ENCODE measurements around the gene GTF3C1. TPM values are rescaled to one million over a fixed set of nuclear protein-coding genes. Genes with fewer than 3 reads are reported as not detected.

The GTF3C1 gene, protein sequence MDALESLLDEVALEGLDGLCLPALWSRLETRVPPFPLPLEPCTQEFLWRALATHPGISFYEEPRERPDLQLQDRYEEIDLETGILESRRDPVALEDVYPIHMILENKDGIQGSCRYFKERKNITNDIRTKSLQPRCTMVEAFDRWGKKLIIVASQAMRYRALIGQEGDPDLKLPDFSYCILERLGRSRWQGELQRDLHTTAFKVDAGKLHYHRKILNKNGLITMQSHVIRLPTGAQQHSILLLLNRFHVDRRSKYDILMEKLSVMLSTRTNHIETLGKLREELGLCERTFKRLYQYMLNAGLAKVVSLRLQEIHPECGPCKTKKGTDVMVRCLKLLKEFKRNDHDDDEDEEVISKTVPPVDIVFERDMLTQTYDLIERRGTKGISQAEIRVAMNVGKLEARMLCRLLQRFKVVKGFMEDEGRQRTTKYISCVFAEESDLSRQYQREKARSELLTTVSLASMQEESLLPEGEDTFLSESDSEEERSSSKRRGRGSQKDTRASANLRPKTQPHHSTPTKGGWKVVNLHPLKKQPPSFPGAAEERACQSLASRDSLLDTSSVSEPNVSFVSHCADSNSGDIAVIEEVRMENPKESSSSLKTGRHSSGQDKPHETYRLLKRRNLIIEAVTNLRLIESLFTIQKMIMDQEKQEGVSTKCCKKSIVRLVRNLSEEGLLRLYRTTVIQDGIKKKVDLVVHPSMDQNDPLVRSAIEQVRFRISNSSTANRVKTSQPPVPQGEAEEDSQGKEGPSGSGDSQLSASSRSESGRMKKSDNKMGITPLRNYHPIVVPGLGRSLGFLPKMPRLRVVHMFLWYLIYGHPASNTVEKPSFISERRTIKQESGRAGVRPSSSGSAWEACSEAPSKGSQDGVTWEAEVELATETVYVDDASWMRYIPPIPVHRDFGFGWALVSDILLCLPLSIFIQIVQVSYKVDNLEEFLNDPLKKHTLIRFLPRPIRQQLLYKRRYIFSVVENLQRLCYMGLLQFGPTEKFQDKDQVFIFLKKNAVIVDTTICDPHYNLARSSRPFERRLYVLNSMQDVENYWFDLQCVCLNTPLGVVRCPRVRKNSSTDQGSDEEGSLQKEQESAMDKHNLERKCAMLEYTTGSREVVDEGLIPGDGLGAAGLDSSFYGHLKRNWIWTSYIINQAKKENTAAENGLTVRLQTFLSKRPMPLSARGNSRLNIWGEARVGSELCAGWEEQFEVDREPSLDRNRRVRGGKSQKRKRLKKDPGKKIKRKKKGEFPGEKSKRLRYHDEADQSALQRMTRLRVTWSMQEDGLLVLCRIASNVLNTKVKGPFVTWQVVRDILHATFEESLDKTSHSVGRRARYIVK (N-terminal part only)
- total RNA-seq (2021; ENCODE audit: unreplicated experiment) (121 TPM), Bru-seq, nascent RNA (percentile 78 among the genes with signal in this experiment), BruChase-seq, experiment 1, labeled RNA remaining after a 2-hour chase (percentile 78 among the genes with signal in this experiment), BruChase-seq, experiment 2, labeled RNA remaining after a 6-hour chase (percentile 88 among the genes with signal in this experiment)
- 103 TPM for polyA plus RNA-seq (2012; ENCODE audit: insufficient read length)
- long read RNA-seq, full-length matches to known transcripts: 38 of 147 reads
- long read RNA-seq, partial matches to known transcripts: 90 of 147 reads
- long read RNA-seq, other reads (novel, unspliced or antisense): 19 of 147 reads

DNA sequence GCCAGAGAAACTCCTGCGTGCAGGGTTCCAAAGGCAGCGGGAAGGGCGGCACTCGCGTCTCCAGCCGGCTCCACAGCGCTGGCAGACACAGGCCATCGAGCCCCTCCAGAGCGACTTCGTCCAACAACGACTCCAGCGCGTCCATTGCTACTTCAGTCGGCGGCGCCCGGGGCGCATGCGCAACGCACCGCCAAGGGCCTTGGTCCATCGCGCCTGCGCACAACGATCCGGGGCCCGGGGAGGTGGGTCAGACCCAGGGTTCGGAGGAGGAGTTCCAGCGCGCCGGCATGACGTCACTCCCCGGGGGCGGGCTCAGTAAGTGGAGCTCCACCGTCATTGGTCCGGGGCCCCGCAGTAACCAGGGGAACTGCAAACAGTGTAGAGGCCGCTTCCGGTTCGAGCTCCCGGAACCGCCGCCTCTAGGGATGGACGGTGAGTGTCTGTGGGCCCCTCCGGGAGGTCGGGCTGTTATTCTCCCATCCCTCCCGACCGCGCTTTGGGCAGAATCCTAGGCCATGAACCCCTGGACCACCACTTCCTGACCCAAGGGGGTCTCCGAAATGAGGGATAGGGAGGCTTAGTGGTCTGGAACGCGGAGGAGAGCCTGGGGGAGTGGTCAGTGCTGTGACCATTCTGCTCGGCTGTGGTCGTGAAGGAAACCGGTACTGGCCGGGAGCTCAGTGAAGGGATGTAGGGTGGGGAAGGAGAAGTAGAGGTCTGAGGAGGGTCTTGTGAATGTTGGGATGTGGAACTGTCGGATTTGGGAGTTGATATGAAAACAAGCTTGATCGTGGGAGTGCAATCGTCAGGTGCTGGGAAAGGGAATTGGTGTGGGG lies at the start of gene GTF3C1, which contains the start of gene KATNIP:
Gene GTF3C1, minus strand, starts transcription at position 168 of the 836 bp plus-strand sequence. Its CDS starts 23 bp downstream, at position 145.
Gene KATNIP, plus strand, starts transcription at position 399 of the 836 bp plus-strand sequence. Its CDS starts 27 bp downstream, at position 426.
- peak within 1 kb of the TSS; percentile 90 to 100 for H3K4me3 ChIP-seq (ENCODE audit: low read depth in 2 of 2, low read length in 2 of 2)
- H3K27ac ChIP-seq (ENCODE audit: low read length): peak within 1 kb of the TSS; percentile 87
- ChIA-PET POLR2A (interaction anchor here (0.6 to 1.3 kb wide), 7 partner anchors 19 to 660 kb away, joined by 3 to 16 read pairs (median 3); no protein-coding TSS in a partner anchor), CTCF (interaction anchor here (0.6 to 0.7 kb wide), 2 partner anchors 318 to 549 kb away, joined by 4 to 10 read pairs; no protein-coding TSS in a partner anchor)
- DNase-seq (ENCODE audit: low read depth, low spot score): peak; percentile 92
- peak; percentile 99 for ATAC-seq
- H3K27me3 ChIP-seq (ENCODE audit: control insufficient read depth, insufficient read depth, low read length): no peaks in the 10 kb centered on the region
- BruUV-seq (replicated peaks): no TSS peak
- intact Hi-C loops (cut with micrococcal nuclease; ENCODE audit: unreplicated experiment) (no loop called here), in situ Hi-C loops (cut with HindIII; ENCODE audit: low pct_unique_long_range_greater_than_20kb, low sequenced_read_pairs) (no loop called here)
- H3K9me3 ChIP-seq (ENCODE audit: control insufficient read depth, insufficient read depth, low read depth, low read length): no peaks in the 10 kb centered on the region
- TF ChIP-seq, protein P1, sequence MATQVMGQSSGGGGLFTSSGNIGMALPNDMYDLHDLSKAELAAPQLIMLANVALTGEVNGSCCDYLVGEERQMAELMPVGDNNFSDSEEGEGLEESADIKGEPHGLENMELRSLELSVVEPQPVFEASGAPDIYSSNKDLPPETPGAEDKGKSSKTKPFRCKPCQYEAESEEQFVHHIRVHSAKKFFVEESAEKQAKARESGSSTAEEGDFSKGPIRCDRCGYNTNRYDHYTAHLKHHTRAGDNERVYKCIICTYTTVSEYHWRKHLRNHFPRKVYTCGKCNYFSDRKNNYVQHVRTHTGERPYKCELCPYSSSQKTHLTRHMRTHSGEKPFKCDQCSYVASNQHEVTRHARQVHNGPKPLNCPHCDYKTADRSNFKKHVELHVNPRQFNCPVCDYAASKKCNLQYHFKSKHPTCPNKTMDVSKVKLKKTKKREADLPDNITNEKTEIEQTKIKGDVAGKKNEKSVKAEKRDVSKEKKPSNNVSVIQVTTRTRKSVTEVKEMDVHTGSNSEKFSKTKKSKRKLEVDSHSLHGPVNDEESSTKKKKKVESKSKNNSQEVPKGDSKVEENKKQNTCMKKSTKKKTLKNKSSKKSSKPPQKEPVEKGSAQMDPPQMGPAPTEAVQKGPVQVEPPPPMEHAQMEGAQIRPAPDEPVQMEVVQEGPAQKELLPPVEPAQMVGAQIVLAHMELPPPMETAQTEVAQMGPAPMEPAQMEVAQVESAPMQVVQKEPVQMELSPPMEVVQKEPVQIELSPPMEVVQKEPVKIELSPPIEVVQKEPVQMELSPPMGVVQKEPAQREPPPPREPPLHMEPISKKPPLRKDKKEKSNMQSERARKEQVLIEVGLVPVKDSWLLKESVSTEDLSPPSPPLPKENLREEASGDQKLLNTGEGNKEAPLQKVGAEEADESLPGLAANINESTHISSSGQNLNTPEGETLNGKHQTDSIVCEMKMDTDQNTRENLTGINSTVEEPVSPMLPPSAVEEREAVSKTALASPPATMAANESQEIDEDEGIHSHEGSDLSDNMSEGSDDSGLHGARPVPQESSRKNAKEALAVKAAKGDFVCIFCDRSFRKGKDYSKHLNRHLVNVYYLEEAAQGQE (IDR thresholded peaks at IDR 0.05; ENCODE audit: insufficient read depth in 1 of 2, low read depth in 2 of 2, low read length in 1 of 2): peak in 1 of 2 experiments; percentile 30; a peak in 1 of 4 replicates
- TF ChIP-seq TCF7L2 (IDR thresholded peaks at IDR 0.05; ENCODE audit: low read depth, low read length): no peak
- TF ChIP-seq SIN3A (IDR thresholded peaks at IDR 0.05; ENCODE audit: borderline replicate concordance, insufficient read depth, low read depth, low read length): peak; percentile 61
- no peak for TF ChIP-seq CTCF (IDR thresholded peaks at IDR 0.05)
- peak; percentile 75 for TF ChIP-seq POLR2AphosphoS5 (IDR thresholded peaks at IDR 0.05; ENCODE audit: low read depth, low read length)
- no peaks in the 10 kb centered on the region for H3K36me3 ChIP-seq (ENCODE audit: control insufficient read depth, insufficient read depth, low read length)
- H3K4me1 ChIP-seq (ENCODE audit: control insufficient read depth, insufficient read depth, low read length): peaks cover 17% of the 10 kb centered on the region

Data from Panc1 (cell line).